Measurements from ENCODE around the gene TUBE1. TPM values are rescaled to one million over a fixed set of nuclear protein-coding genes. Genes with fewer than 3 reads are reported as not detected.
"Not testable (repeated sequence)": the region's sequence is repeated elsewhere in the genome, so short reads cannot be mapped to it uniquely, and the experiment has no call there.

The TUBE1 gene
- total RNA-seq, 1 experiment from 2014 or later, result 24.4 TPM

DNA sequence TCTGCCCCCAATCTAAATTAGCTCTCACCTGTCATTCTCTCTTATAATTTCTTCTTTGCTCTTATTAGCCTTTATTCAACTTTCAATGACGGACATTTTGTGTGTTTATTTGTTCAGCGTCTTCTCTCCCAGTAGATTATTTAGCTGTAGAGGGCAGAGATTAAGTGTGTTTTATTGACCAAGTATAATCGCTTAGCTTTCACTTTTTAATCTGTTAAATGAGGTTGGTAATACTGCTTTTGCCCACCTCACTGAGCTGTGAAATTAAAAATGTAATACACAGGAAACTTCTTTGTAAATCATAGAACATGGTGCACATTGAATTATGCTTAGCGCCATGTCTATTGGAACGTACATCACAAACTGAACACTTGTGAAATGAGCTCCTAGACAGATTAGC is 36.9 kb downstream of the TUBE1 start:
- ChIA-PET CTCF (interaction anchor here (0.6 kb wide), 1 partner anchor 8 kb away, joined by 4 read pairs; no protein-coding TSS in a partner anchor), POLR2A (ENCODE audit: low non-redundant PET) (interaction anchor here (0.7 kb wide), 1 partner anchor 439 kb away, joined by 4 read pairs; no protein-coding TSS in a partner anchor)
- TF ChIP-seq, protein P1, sequence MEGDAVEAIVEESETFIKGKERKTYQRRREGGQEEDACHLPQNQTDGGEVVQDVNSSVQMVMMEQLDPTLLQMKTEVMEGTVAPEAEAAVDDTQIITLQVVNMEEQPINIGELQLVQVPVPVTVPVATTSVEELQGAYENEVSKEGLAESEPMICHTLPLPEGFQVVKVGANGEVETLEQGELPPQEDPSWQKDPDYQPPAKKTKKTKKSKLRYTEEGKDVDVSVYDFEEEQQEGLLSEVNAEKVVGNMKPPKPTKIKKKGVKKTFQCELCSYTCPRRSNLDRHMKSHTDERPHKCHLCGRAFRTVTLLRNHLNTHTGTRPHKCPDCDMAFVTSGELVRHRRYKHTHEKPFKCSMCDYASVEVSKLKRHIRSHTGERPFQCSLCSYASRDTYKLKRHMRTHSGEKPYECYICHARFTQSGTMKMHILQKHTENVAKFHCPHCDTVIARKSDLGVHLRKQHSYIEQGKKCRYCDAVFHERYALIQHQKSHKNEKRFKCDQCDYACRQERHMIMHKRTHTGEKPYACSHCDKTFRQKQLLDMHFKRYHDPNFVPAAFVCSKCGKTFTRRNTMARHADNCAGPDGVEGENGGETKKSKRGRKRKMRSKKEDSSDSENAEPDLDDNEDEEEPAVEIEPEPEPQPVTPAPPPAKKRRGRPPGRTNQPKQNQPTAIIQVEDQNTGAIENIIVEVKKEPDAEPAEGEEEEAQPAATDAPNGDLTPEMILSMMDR (conservative IDR thresholded peaks at IDR 0.05; ENCODE audit: low read depth, low read length), result no peak
- no peak for TF ChIP-seq EZH2 (IDR thresholded peaks at IDR 0.05; ENCODE audit: borderline replicate concordance, low read depth, low read length, poor library complexity, severe bottlenecking)
- H3K36me3 ChIP-seq (ENCODE audit: insufficient read depth, low read length, poor library complexity, severe bottlenecking), result no peaks in the 10 kb centered on the region
- no peaks in the 10 kb centered on the region for H3K27me3 ChIP-seq (replicated peaks; ENCODE audit: insufficient read depth, low read depth, low read length, poor library complexity)
- H3K4me3 ChIP-seq (ENCODE audit: low read depth, low read length, poor library complexity, severe bottlenecking), result no peak overlapping the region
- BruUV-seq (replicated peaks), result no TSS peak
- no peaks in the 10 kb centered on the region for H3K4me1 ChIP-seq (ENCODE audit: insufficient read depth, low read length, poor library complexity, severe bottlenecking)
- H3K27ac ChIP-seq (ENCODE audit: low read depth, low read length, poor library complexity, severe bottlenecking), result no peak overlapping the region
- no peak for DNase-seq (ENCODE audit: low spot score)
- no peaks in the 10 kb centered on the region for H3K9me3 ChIP-seq (ENCODE audit: low read depth, low read length, poor library complexity, severe bottlenecking)
- intact Hi-C loops (cut with micrococcal nuclease; ENCODE audit: unreplicated experiment), result no loop called here

DNA sequence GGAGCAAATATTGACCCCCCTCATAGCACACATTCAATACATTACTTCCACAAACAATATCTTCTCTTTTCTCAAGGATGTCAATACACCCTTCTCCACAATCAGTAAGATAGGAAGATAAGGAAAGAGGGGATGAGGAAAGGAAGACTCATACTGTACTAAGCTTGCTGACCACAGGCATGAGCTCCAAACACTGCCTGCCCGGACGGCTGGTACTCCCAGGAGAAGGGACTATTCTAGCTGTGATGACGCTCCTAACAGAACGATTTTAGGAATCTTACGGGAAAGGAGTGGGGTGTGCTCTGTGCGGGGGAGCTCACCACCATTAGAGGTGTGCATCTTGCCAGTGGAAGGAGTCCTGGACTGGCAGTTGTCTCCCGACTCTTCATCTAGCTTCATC is 37.3 kb downstream of the TUBE1 start:
- H3K27me3 ChIP-seq (replicated peaks; ENCODE audit: insufficient read depth, low read depth, low read length, poor library complexity), result no peaks in the 10 kb centered on the region
- BruUV-seq (replicated peaks), result no TSS peak
- no peaks in the 10 kb centered on the region for H3K4me1 ChIP-seq (ENCODE audit: insufficient read depth, low read length, poor library complexity, severe bottlenecking)
- no peak overlapping the region for H3K27ac ChIP-seq (ENCODE audit: low read depth, low read length, poor library complexity, severe bottlenecking)
- CTCF ChIA-PET, result no interaction called here
- no peak for DNase-seq (ENCODE audit: low spot score)
- POLR2A ChIA-PET (ENCODE audit: low non-redundant PET), result interaction anchor here (0.6 kb wide), 1 partner anchor 22 kb away, joined by 3 read pairs; no protein-coding TSS in a partner anchor
- H3K36me3 ChIP-seq (ENCODE audit: insufficient read depth, low read length, poor library complexity, severe bottlenecking), result no peaks in the 10 kb centered on the region
- TF ChIP-seq EZH2 (IDR thresholded peaks at IDR 0.05; ENCODE audit: borderline replicate concordance, low read depth, low read length, poor library complexity, severe bottlenecking), result no peak
- TF ChIP-seq, protein P1 (conservative IDR thresholded peaks at IDR 0.05; ENCODE audit: low read depth, low read length), result no peak
- no peaks in the 10 kb centered on the region for H3K9me3 ChIP-seq (ENCODE audit: low read depth, low read length, poor library complexity, severe bottlenecking)
- no peak overlapping the region for H3K4me3 ChIP-seq (ENCODE audit: low read depth, low read length, poor library complexity, severe bottlenecking)
- intact Hi-C loops (cut with micrococcal nuclease; ENCODE audit: unreplicated experiment), result no loop called here

DNA sequence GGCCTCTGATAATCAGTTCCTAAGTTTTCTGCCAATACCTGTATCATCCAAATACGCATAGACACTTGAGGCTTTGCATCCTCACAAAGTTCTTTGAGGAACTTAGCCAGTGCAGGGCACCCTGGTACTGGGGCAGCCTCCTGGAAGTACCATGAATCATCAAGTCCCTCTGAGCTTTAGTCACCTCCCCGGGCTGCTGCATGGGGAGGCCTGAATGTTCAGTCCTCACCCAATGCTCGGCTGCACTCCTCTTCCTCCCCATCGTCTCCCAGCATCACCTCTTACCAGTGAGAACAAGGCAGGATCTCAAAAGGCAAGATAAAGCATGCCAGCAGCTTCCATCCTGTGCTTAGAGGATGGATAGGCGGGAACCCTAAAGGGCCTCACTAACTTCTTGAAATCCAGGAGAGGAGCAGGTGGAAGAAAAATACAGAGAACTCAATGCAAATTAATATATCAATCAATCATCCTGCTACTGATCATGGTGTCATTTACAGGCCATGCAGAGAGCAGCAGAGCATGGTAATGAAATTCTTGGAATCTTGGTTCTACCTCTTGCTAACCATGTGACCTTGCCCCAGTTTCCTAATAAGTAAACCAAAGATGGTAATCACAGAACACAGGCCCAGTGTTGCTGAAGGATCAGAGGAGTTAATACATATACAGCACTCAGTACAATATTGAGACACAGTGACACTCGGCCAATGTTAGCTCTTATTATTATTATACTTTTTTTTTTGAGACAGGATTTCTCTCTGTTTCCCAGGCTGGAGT is 38.1 kb downstream of the TUBE1 start:
- Histone ChIP-seq H3K9me3 (ENCODE audit: low read depth, low read length, poor library complexity, severe bottlenecking) (no peaks in the 10 kb centered on the region), H3K27me3 (replicated peaks; ENCODE audit: insufficient read depth, low read depth, low read length, poor library complexity) (no peaks in the 10 kb centered on the region), H3K4me1 (ENCODE audit: insufficient read depth, low read length, poor library complexity, severe bottlenecking) (no peaks in the 10 kb centered on the region), H3K4me3 (ENCODE audit: low read depth, low read length, poor library complexity, severe bottlenecking) (no peak overlapping the region), H3K36me3 (ENCODE audit: insufficient read depth, low read length, poor library complexity, severe bottlenecking) (no peaks in the 10 kb centered on the region), H3K27ac (ENCODE audit: low read depth, low read length, poor library complexity, severe bottlenecking) (no peak overlapping the region)
- BruUV-seq (replicated peaks), result no TSS peak
- CTCF ChIA-PET, result no interaction called here
- DNase-seq (ENCODE audit: low spot score), result no peak
- TF ChIP-seq, protein P1 (conservative IDR thresholded peaks at IDR 0.05; ENCODE audit: low read depth, low read length), result no peak
- TF ChIP-seq EZH2 (IDR thresholded peaks at IDR 0.05; ENCODE audit: borderline replicate concordance, low read depth, low read length, poor library complexity, severe bottlenecking), result no peak
- intact Hi-C loops (cut with micrococcal nuclease; ENCODE audit: unreplicated experiment), result no loop called here
- POLR2A ChIA-PET (ENCODE audit: low non-redundant PET), result interaction anchor here (0.6 kb wide), 1 partner anchor 22 kb away, joined by 3 read pairs; no protein-coding TSS in a partner anchor

DNA sequence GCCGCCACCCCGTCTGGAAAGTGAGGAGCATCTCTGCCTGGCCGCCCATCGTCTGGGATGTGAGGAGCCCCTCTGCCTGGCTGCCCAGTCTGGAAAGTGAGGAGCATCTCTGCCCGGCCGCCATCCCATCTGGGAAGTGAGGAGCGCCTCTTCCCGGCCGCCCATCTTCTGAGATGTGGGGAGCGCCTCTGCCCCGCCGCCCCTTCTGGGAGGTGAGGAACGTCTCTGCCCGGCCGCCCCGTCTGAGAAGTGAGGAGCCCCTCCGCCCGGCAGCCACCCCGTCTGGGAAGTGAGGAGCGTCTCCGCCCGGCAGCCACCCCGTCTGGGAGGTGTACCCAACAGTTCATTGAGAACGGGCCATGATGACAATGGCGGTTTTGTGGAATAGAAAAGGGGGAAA is 39.8 kb downstream of the TUBE1 start:
- H3K27me3 ChIP-seq (replicated peaks; ENCODE audit: insufficient read depth, low read depth, low read length, poor library complexity); H3K9me3 ChIP-seq (ENCODE audit: low read depth, low read length, poor library complexity, severe bottlenecking); BruUV-seq (replicated peaks); H3K36me3 ChIP-seq (ENCODE audit: insufficient read depth, low read length, poor library complexity, severe bottlenecking); H3K4me3 ChIP-seq (ENCODE audit: low read depth, low read length, poor library complexity, severe bottlenecking); CTCF ChIA-PET; intact Hi-C loops (cut with micrococcal nuclease; ENCODE audit: unreplicated experiment); DNase-seq (ENCODE audit: low spot score); POLR2A ChIA-PET (ENCODE audit: low non-redundant PET); H3K4me1 ChIP-seq (ENCODE audit: insufficient read depth, low read length, poor library complexity, severe bottlenecking); H3K27ac ChIP-seq (ENCODE audit: low read depth, low read length, poor library complexity, severe bottlenecking): not testable (repeated sequence)
